ENCODE results near the gene ABCA7.

GRCh38 chr19:1018393-1018792 is 21.5 kb upstream of the ABCA7 start:
- TF ChIP-seq TARDBP (CRISPR knock-in tag; IDR thresholded peaks at IDR 0.05) (no peak), TEAD2 (CRISPR knock-in tag; IDR thresholded peaks at IDR 0.05) (no peak), IKZF1 (IDR thresholded peaks at IDR 0.05) (no peak)

Data from HepG2 (cell line).